ENCODE results near the gene AOC1. TPM values are rescaled to one million over a fixed set of nuclear protein-coding genes. Genes with fewer than 3 reads are reported as not detected.

The AOC1 gene
- total RNA-seq, 4 donors from 2014 or later, result not detected

GRCh38 chr7:150890853-150891584 is 38.7 kb downstream of the AOC1 start:
- Histone ChIP-seq H3K4me1 (no peaks in the 10 kb centered on the region), H3K36me3 (no peaks in the 10 kb centered on the region), H3K27ac (no peak overlapping the region), H3K4me3 (no peak overlapping the region), H3K9me3 (peaks cover 0 to 12% (median 2%) of the 10 kb centered on the region in 4 donors), H3K27me3 (peaks cover 0 to 4% of the 10 kb centered on the region in 2 donors)
- TF ChIP-seq EP300 (IDR thresholded peaks at IDR 0.05) (no peak), POLR2A (IDR thresholded peaks at IDR 0.05) (no peak), CTCF (IDR thresholded peaks at IDR 0.05) (no peak)
- WGBS, 2 donors, result 84 to 85% methylated on average over 2 of the region's 2 CpGs
- DNase-seq (ENCODE audit: low spot score in 2 of 2), result no peak

GRCh38 chr7:150891740-150892139 is 39.4 kb downstream of the AOC1 start:
- no peak for DNase-seq (ENCODE audit: low spot score in 2 of 2)
- Histone ChIP-seq H3K27me3 (peaks cover 0 to 11% of the 10 kb centered on the region in 2 donors), H3K27ac (no peak overlapping the region), H3K4me1 (no peaks in the 10 kb centered on the region), H3K36me3 (no peaks in the 10 kb centered on the region), H3K4me3 (no peak overlapping the region), H3K9me3 (peaks cover 0 to 11% (median 2%) of the 10 kb centered on the region in 4 donors)
- TF ChIP-seq EP300 (IDR thresholded peaks at IDR 0.05) (no peak), POLR2A (IDR thresholded peaks at IDR 0.05) (no peak), CTCF (IDR thresholded peaks at IDR 0.05) (no peak)
- 84 to 90% methylated on average over 5 of the region's 5 CpGs for WGBS, 2 donors

GRCh38 chr7:150895809-150896208 is 43.5 kb downstream of the AOC1 start:
- DNase-seq (ENCODE audit: low spot score in 2 of 2), result no peak

GRCh38 chr7:150896562-150897209 is 44.4 kb downstream of the AOC1 start:
- TF ChIP-seq CTCF (IDR thresholded peaks at IDR 0.05), result no peak
- no peak for TF ChIP-seq EP300 (IDR thresholded peaks at IDR 0.05)
- no peak for TF ChIP-seq POLR2A (IDR thresholded peaks at IDR 0.05)
- peaks cover 0 to 17% of the 10 kb centered on the region in 2 donors for H3K27me3 ChIP-seq
- no peak overlapping the region for H3K4me3 ChIP-seq
- peaks cover 0 to 11% (median 2%) of the 10 kb centered on the region in 4 donors for H3K9me3 ChIP-seq
- H3K4me1 ChIP-seq, result peaks cover 0 to 14% (median 0%) of the 10 kb centered on the region in 4 donors
- 56 to 59% methylated on average over 10 of the region's 10 CpGs for WGBS, 2 donors
- H3K27ac ChIP-seq, result no peak overlapping the region
- no peak for DNase-seq (ENCODE audit: low spot score in 2 of 2)
- H3K36me3 ChIP-seq, result no peaks in the 10 kb centered on the region

More at GRCh38 chr7:150895809-150896208, 43.5 kb downstream of the AOC1 start:
- Histone ChIP-seq H3K4me1 (peaks cover 0 to 9% (median 0%) of the 10 kb centered on the region in 4 donors), H3K4me3 (no peak overlapping the region), H3K27ac (no peak overlapping the region), H3K27me3 (peaks cover 0 to 17% of the 10 kb centered on the region in 2 donors), H3K36me3 (no peaks in the 10 kb centered on the region), H3K9me3 (peaks cover 0 to 11% (median 2%) of the 10 kb centered on the region in 4 donors)
- 60 to 67% methylated on average over 2 of the region's 2 CpGs for WGBS, 2 donors
- TF ChIP-seq CTCF (IDR thresholded peaks at IDR 0.05), result no peak
- TF ChIP-seq EP300 (IDR thresholded peaks at IDR 0.05), result no peak
- TF ChIP-seq POLR2A (IDR thresholded peaks at IDR 0.05), result no peak

All from tibial nerve (tissue), 4 donors.